ENCODE measurements around the gene RRBP1.

DNA sequence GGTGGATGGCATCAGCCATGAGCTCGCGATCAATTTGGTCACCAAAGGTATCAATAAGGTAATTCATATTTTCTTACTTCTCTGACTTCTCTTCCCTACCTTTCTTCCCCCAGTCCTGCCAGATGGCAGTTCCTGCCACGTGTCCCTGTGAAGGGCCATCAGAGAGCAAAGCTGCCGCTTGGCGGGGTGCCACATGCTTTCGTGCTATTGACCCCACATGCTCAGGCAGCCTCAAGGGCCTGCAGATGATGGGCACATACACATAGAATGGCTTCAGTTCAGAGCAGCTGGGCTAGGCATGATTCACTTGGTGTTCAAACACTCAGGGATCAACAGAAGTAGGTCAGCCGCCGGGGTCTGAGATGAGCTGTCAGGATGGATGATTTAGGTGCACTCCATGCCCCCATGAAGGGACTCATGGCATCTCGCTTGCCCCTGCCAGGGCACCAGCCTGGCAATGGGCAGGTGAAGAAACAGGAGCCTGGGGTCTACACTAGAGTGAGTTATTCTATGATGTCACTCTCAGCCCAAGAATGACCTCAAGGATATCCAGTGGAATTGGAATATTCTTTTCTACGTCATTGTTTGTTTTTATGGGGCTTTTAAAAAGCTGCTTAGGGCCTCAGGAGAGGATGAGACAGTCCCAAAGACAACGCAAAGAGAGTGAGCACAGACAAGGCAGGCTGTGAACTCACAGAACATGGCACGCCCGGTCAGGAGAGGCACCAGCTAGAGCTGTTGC, 43.2 kb upstream of the RRBP1 start:
- TF ChIP-seq, protein P1, sequence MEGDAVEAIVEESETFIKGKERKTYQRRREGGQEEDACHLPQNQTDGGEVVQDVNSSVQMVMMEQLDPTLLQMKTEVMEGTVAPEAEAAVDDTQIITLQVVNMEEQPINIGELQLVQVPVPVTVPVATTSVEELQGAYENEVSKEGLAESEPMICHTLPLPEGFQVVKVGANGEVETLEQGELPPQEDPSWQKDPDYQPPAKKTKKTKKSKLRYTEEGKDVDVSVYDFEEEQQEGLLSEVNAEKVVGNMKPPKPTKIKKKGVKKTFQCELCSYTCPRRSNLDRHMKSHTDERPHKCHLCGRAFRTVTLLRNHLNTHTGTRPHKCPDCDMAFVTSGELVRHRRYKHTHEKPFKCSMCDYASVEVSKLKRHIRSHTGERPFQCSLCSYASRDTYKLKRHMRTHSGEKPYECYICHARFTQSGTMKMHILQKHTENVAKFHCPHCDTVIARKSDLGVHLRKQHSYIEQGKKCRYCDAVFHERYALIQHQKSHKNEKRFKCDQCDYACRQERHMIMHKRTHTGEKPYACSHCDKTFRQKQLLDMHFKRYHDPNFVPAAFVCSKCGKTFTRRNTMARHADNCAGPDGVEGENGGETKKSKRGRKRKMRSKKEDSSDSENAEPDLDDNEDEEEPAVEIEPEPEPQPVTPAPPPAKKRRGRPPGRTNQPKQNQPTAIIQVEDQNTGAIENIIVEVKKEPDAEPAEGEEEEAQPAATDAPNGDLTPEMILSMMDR (IDR thresholded peaks at IDR 0.05): no peak
- no peak for TF ChIP-seq POLR2AphosphoS5 (IDR thresholded peaks at IDR 0.05)

Measured in breast epithelium (tissue), 3 donors.